ENCODE data around the gene UNC5A.

Gene UNC5A

DNA sequence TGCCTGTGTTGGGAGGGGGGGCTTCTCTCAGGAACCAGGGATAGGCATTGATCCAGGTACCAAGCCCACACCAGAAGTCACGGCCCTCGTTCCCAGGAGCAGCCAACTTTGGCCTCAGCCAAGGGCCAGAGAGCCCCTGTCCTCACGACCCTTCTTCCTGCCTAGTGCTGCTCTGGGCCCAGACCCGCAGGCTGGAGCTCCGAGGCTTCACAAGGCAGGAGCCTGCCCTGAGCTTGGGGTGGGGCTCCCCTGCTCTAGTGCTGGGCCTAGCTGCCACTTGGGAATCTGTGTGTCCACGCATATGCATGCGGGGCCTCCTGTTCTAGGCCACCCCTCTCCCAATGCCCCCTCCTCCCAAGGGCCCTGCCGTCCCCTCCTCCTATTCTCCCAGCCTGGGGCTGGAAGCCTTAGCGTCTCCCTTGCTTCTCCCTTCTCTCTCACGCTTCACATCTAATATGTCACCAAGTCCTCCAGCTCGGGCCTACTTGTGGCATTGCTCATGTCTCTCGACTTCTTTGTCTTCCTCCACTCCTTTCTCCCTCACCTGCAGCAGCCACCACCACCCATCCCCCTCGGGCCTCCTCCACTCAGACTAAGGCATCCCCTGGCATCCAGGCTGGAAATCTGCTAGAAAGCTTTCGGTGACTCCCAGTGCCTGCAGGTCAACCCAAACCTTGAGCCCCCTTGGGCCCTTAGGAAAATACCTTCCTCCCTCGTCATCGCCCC is 3.4 kb downstream of the UNC5A start:
- no peak for DNase-seq (ENCODE audit: low read depth)
- TF ChIP-seq, protein P1, sequence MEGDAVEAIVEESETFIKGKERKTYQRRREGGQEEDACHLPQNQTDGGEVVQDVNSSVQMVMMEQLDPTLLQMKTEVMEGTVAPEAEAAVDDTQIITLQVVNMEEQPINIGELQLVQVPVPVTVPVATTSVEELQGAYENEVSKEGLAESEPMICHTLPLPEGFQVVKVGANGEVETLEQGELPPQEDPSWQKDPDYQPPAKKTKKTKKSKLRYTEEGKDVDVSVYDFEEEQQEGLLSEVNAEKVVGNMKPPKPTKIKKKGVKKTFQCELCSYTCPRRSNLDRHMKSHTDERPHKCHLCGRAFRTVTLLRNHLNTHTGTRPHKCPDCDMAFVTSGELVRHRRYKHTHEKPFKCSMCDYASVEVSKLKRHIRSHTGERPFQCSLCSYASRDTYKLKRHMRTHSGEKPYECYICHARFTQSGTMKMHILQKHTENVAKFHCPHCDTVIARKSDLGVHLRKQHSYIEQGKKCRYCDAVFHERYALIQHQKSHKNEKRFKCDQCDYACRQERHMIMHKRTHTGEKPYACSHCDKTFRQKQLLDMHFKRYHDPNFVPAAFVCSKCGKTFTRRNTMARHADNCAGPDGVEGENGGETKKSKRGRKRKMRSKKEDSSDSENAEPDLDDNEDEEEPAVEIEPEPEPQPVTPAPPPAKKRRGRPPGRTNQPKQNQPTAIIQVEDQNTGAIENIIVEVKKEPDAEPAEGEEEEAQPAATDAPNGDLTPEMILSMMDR (conservative IDR thresholded peaks at IDR 0.05; ENCODE audit: low read length): no peak
- no peak overlapping the region for H3K4me3 ChIP-seq (ENCODE audit: low read length)

DNA sequence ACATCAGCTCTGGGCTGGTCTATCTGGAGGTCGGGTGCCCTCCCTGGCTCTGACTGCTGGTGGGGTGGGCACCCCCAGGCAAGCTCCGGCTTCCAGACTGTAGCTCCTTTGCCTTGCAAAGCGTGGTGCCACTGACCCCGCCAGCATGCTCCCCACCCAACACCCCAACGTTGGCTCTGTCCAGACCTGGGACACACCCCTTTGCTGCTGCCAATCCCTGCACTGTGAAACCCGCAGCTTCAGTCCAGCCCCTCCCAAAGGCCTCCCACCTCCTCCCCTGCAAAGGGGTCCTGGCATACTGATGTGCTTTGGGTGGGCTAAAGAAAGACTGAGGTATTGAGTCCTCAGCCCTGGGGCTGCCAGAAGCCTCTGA is 3.9 kb downstream of the UNC5A start:
- no peak overlapping the region for H3K4me3 ChIP-seq (ENCODE audit: low read length)
- no peak for DNase-seq (ENCODE audit: low read depth)
- TF ChIP-seq, protein P1 (conservative IDR thresholded peaks at IDR 0.05; ENCODE audit: low read length): no peak

DNA sequence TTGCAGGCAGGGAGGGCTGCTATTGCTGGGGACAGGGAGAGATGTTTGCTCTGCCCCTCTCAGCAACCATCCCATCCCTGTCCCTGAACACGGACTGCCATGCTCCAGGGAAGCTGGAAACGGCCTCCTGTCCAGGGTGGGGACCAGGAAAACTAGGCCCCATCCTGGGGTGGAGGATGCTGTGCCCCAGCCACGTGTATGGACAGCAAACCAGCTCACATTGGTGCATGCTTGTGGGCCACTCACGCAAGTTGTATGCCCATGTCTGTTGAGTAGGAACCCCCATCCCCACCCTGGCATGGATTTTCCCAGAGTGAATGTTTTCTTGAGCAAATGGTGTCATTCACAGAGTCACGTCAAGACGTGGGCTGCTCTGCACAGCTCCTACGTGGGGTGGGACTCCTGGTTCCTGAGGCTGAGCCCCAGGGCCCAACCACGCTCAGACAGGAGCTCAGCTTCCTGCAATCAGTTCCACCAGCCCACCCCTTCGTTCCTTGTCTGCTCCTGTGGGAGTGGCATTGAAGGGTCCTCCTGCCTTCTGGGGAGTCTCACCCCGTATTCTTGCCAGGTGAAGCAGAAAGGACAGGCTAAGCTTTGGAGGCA is 4.6 kb downstream of the UNC5A start:
- TF ChIP-seq, protein P1 (conservative IDR thresholded peaks at IDR 0.05; ENCODE audit: low read length): no peak
- no peak for DNase-seq (ENCODE audit: low read depth)
- H3K4me3 ChIP-seq (ENCODE audit: low read length): no peak overlapping the region

- TF ChIP-seq, protein P1 (conservative IDR thresholded peaks at IDR 0.05; ENCODE audit: low read length): no peak
These were observed 5.8 kb downstream of the UNC5A start for GRCh38 chr5:176816043-176816745.

GRCh38 chr5:176816791-176817347 is 6.5 kb downstream of the UNC5A start:
- TF ChIP-seq, protein P1 (conservative IDR thresholded peaks at IDR 0.05; ENCODE audit: low read length): no peak
- no peak overlapping the region for H3K4me3 ChIP-seq (ENCODE audit: low read length)
- no peak for DNase-seq (ENCODE audit: low read depth)

More at GRCh38 chr5:176816043-176816745, 5.8 kb downstream of the UNC5A start:
- DNase-seq (ENCODE audit: low read depth): no peak
- no peak overlapping the region for H3K4me3 ChIP-seq (ENCODE audit: low read length)

- no peak overlapping the region for H3K4me3 ChIP-seq (ENCODE audit: low read length)
- TF ChIP-seq, protein P1 (conservative IDR thresholded peaks at IDR 0.05; ENCODE audit: low read length): no peak
- DNase-seq (ENCODE audit: low read depth): no peak
These were observed 7.0 kb downstream of the UNC5A start for GRCh38 chr5:176817369-176817840.

All from AG10803 (cell line).